Keratinocyte (primary cell): ENCODE measurements around the gene LEAP2. TPM values are rescaled to one million over a fixed set of nuclear protein-coding genes. Genes with fewer than 3 reads are reported as not detected.

Experiments
- DNase-seq: peaks from one replicate; pipeline ENCODE4 v3.0.0-alpha.2; 2011; ENCODE audit warnings: low read depth, missing footprints, low spot score
- FAIRE-seq: peaks from 2 replicates; lab custom pipeline; 2011; peaks lifted over from hg19 to GRCh38; lab: Jason Lieb, UNC
- H2AFZ ChIP-seq: 2 replicates; pipeline ENCODE4 v1.6.0; 2012; ENCODE audit warnings: low read length, control low read depth, inconsistent platforms; ENCODE audit not compliant: control insufficient read depth
- H3K27ac ChIP-seq: 2 replicates; pipeline ENCODE4 v1.5.1; 2011; ENCODE audit warnings: low read length; ENCODE audit not compliant: control insufficient read depth, insufficient read depth
- H3K27me3 ChIP-seq: 3 replicates; pipeline ENCODE4 v1.6.0; 2011; ENCODE audit warnings: low read length; ENCODE audit not compliant: control insufficient read depth, insufficient read depth; ENCODE audit errors: extremely low read depth
- H3K36me3 ChIP-seq, 2 experiments: 2 replicates in 1 of 2; 3 replicates in 1 of 2; pipeline ENCODE4 v1.5.1; 2011; ENCODE audit warnings: low read length in 2 of 2, mild to moderate bottlenecking in 1 of 2; ENCODE audit not compliant: control insufficient read depth in 2 of 2, insufficient read depth in 2 of 2; ENCODE audit errors: extremely low read depth in 1 of 2
- H3K4me1 ChIP-seq: 3 replicates; pipeline ENCODE4 v1.5.1; 2011; ENCODE audit warnings: low read length; ENCODE audit not compliant: control insufficient read depth, insufficient read depth; ENCODE audit errors: extremely low read depth
- H3K4me2 ChIP-seq: 3 replicates; pipeline ENCODE4 v1.6.0; 2011; ENCODE audit warnings: low read depth, low read length; ENCODE audit not compliant: control insufficient read depth, insufficient read depth; ENCODE audit errors: extremely low read depth
- H3K4me3 ChIP-seq, 3 experiments: fragments of 200-600 bp in 1 of 3; sonication (generic) in 1 of 3; 2 replicates in 2 of 3; 3 replicates in 1 of 3; pipeline ENCODE4 v1.5.1; 2011 to 2016; ENCODE audit warnings: low read length in 3 of 3, mild to moderate bottlenecking in 3 of 3, control low read depth in 2 of 3, inconsistent platforms in 1 of 3, low read depth in 1 of 3, mixed read lengths in 1 of 3, mixed run types in 1 of 3, moderate library complexity in 1 of 3; ENCODE audit not compliant: control insufficient read depth in 2 of 3, insufficient read depth in 2 of 3; ENCODE audit errors: extremely low read depth in 1 of 3
- H3K79me2 ChIP-seq: 2 replicates; pipeline ENCODE4 v1.6.0; 2012; ENCODE audit warnings: low read length; ENCODE audit not compliant: control insufficient read depth, insufficient read depth
- H3K9ac ChIP-seq: 3 replicates; pipeline ENCODE4 v1.6.0; 2011; ENCODE audit warnings: low read length; ENCODE audit not compliant: control insufficient read depth, insufficient read depth; ENCODE audit errors: extremely low read depth
- H3K9me1 ChIP-seq: 3 replicates; pipeline ENCODE4 v1.6.0; 2011; ENCODE audit warnings: low read length; ENCODE audit not compliant: control insufficient read depth, insufficient read depth; ENCODE audit errors: extremely low read depth
- H3K9me3 ChIP-seq: 2 replicates; pipeline ENCODE4 v1.5.1; 2012; ENCODE audit warnings: low read depth, low read length; ENCODE audit not compliant: control insufficient read depth
- H4K20me1 ChIP-seq: 3 replicates; pipeline ENCODE4 v1.6.0; 2011; ENCODE audit warnings: low read length; ENCODE audit not compliant: control insufficient read depth, insufficient read depth; ENCODE audit errors: extremely low read depth
- CTCF ChIP-seq, 3 experiments: IDR thresholded peaks in 1 of 3; conservative IDR thresholded peaks in 1 of 3; optimal IDR thresholded peaks in 1 of 3; 2 replicates in 2 of 3; 3 replicates in 1 of 3; pipeline versions ENCODE3 to v1.5.1; 2011; ENCODE audit warnings: low read length in 3 of 3, mild to moderate bottlenecking in 3 of 3, moderate library complexity in 2 of 3, control low read depth in 1 of 3, inconsistent platforms in 1 of 3; ENCODE audit not compliant: insufficient read depth in 2 of 3; ENCODE audit errors: extremely low read depth in 1 of 3
- EZH2 ChIP-seq: IDR thresholded peaks from one replicate; pipeline ENCODE4 v1.6.1; 2012; ENCODE audit warnings: inconsistent platforms, mild to moderate bottlenecking, low read length, moderate library complexity
- dilution Hi-C: fragments of 300-500 bp; cut with MboI; formaldehyde crosslinking; loops from one replicate; pipeline ENCODE4 v1.7.0; 2020; ENCODE audit warnings: low sequenced_read_pairs; ENCODE audit not compliant: extremely low pct_ligation_motif_present
- polyA plus RNA-seq, 5 experiments: library from polyadenylated mRNA; depleted of rRNA in 3 of 5; stranded (reverse) in 3 of 5; stranded (forward) in 1 of 5; unstranded in 1 of 5; fragments of >200 nt; gene quantifications; 1 replicate in 1 of 5; 2 replicates in 3 of 5; 3 replicates in 1 of 5; pipeline versions ENCODE4 v1.2.1 to v1.2.3, GENCODE V29; 2011 to 2012; ENCODE audit warnings: missing spikeins in 2 of 5, low read depth in 1 of 5, low replicate concordance in 1 of 5

LEAP2 gene
- polyA plus RNA-seq, 1 donor (not counting 4 experiments of a cell fraction or from before 2014, with no cell fraction given), result 1.2 TPM

- DNase-seq (no peak), FAIRE-seq (no peak)
- Histone ChIP-seq H3K27ac (no peak overlapping the region), H3K27me3 (no peaks in the 10 kb centered on the region), H3K4me2 (no peak overlapping the region), H3K4me1 (no peaks in the 10 kb centered on the region), H3K36me3 (no peaks in the 10 kb centered on the region), H3K79me2 (no peaks in the 10 kb centered on the region), H3K9ac (no peak overlapping the region), H3K9me3 (no peaks in the 10 kb centered on the region), H2AFZ (no peak overlapping the region), H4K20me1 (no peaks in the 10 kb centered on the region), H3K9me1 (no peaks in the 10 kb centered on the region), H3K4me3 (no peak overlapping the region)
- dilution Hi-C loops, result no loop called here
- no peak for TF ChIP-seq EZH2
- TF ChIP-seq CTCF (optimal IDR thresholded peaks at IDR 0.05 in 1 of 3, IDR thresholded peaks at IDR 0.05 in 1 of 3, conservative IDR thresholded peaks at IDR 0.05 in 1 of 3; ENCODE audit: extremely low read depth in 1 of 3, insufficient read depth in 2 of 3, low read length in 3 of 3), result no peak
Measured at GRCh38 chr5:132859889-132860437, 13.5 kb upstream of the LEAP2 start.

- TF ChIP-seq EZH2 (no peak), CTCF (optimal IDR thresholded peaks at IDR 0.05 in 1 of 3, IDR thresholded peaks at IDR 0.05 in 1 of 3, conservative IDR thresholded peaks at IDR 0.05 in 1 of 3; ENCODE audit: extremely low read depth in 1 of 3, insufficient read depth in 2 of 3, low read length in 3 of 3) (no peak)
- FAIRE-seq, result no peak
- Histone ChIP-seq H3K27ac (no peak overlapping the region), H3K9ac (no peak overlapping the region), H3K4me2 (no peak overlapping the region), H3K4me1 (peaks cover 3% of the 10 kb centered on the region), H3K36me3 (no peaks in the 10 kb centered on the region), H3K9me1 (no peaks in the 10 kb centered on the region), H2AFZ (no peak overlapping the region), H3K4me3 (no peak overlapping the region), H3K9me3 (no peaks in the 10 kb centered on the region), H3K27me3 (no peaks in the 10 kb centered on the region), H3K79me2 (no peaks in the 10 kb centered on the region), H4K20me1 (no peaks in the 10 kb centered on the region)
- no peak for DNase-seq
- dilution Hi-C loops, result no loop called here
Measured at GRCh38 chr5:132860742-132861141, 12.7 kb upstream of the LEAP2 start.
